H9 (cell line): ENCODE data around the gene GAGE13. TPM values are rescaled to one million over a fixed set of nuclear protein-coding genes. Genes with fewer than 3 reads are reported as not detected.

ENCODE experiments used
- DNase-seq: peaks from one replicate; pipeline ENCODE4 v3.0.0-alpha.2; 2017
- H2AFZ ChIP-seq: one replicate; pipeline ENCODE4 v1.6.1; 2013; ENCODE audit warnings: mild to moderate bottlenecking, low read length, control low read depth, moderate library complexity
- H2AK5ac ChIP-seq: 2 replicates; pipeline ENCODE4 v1.6.1; 2013; ENCODE audit warnings: low read length, control low read depth, mixed read lengths; ENCODE audit not compliant: insufficient read length
- H2BK120ac ChIP-seq: one replicate; pipeline ENCODE4 v1.6.1; 2013; ENCODE audit warnings: low read depth, mild to moderate bottlenecking, low read length, control low read depth, inconsistent platforms; ENCODE audit not compliant: poor library complexity, severe bottlenecking
- H2BK12ac ChIP-seq: 2 replicates; pipeline ENCODE4 v1.6.1; 2013; ENCODE audit warnings: low read length, control low read depth, mixed read lengths, low read depth; ENCODE audit not compliant: insufficient read length
- H2BK15ac ChIP-seq: 2 replicates; pipeline ENCODE4 v1.6.1; 2013; ENCODE audit warnings: low read depth, low read length, control low read depth
- H2BK20ac ChIP-seq: one replicate; pipeline ENCODE4 v1.6.1; 2013; ENCODE audit warnings: low read depth, mild to moderate bottlenecking, low read length, control low read depth, inconsistent platforms; ENCODE audit not compliant: poor library complexity, severe bottlenecking
- H2BK5ac ChIP-seq: 2 replicates; pipeline ENCODE4 v1.6.1; 2013; ENCODE audit warnings: low read length, control low read depth, mixed read lengths; ENCODE audit not compliant: insufficient read length
- H3K14ac ChIP-seq: 2 replicates; pipeline ENCODE4 v1.6.1; 2013; ENCODE audit warnings: low read length, control low read depth; ENCODE audit not compliant: insufficient read depth
- H3K18ac ChIP-seq: 2 replicates; pipeline ENCODE4 v1.6.1; 2013; ENCODE audit warnings: low read depth, mild to moderate bottlenecking, mixed read lengths, low read length, control low read depth; ENCODE audit not compliant: insufficient read length
- H3K23ac ChIP-seq: 2 replicates; pipeline ENCODE4 v1.6.1; 2013; ENCODE audit warnings: low read length, control low read depth, mixed read lengths, low read depth; ENCODE audit not compliant: insufficient read length
- H3K23me2 ChIP-seq: 2 replicates; pipeline ENCODE4 v1.6.1; 2013; ENCODE audit warnings: low read depth, mild to moderate bottlenecking, mixed read lengths, low read length, control low read depth; ENCODE audit not compliant: insufficient read length, poor library complexity, severe bottlenecking
- H3K27ac ChIP-seq: 2 replicates; pipeline ENCODE4 v1.5.1; 2013; ENCODE audit warnings: low read length, control low read depth, mixed read lengths, low read depth; ENCODE audit not compliant: insufficient read length
- H3K27me3 ChIP-seq: 2 replicates; pipeline ENCODE4 v1.6.1; 2013; ENCODE audit warnings: low read length, control low read depth, inconsistent platforms; ENCODE audit not compliant: insufficient read depth
- H3K4ac ChIP-seq: 2 replicates; pipeline ENCODE4 v1.6.1; 2013; ENCODE audit warnings: low read depth, mild to moderate bottlenecking, control low read depth, inconsistent platforms, low read length, moderate library complexity
- H3K4me1 ChIP-seq: 2 replicates; pipeline ENCODE4 v1.6.1; 2013; ENCODE audit warnings: low read length, control low read depth, inconsistent platforms; ENCODE audit not compliant: insufficient read depth
- H3K4me2 ChIP-seq: 2 replicates; pipeline ENCODE4 v1.6.1; 2013; ENCODE audit warnings: low read length, control low read depth, mixed read lengths; ENCODE audit not compliant: insufficient read length, insufficient read depth
- H3K56ac ChIP-seq: 2 replicates; pipeline ENCODE4 v1.6.1; 2013; ENCODE audit warnings: low read depth, mild to moderate bottlenecking, mixed read lengths, low read length, control low read depth; ENCODE audit not compliant: insufficient read length
- H3K79me1 ChIP-seq: 2 replicates; pipeline ENCODE4 v1.6.1; 2013; ENCODE audit warnings: low read depth, mild to moderate bottlenecking, moderate library complexity, low read length, control low read depth, inconsistent platforms; ENCODE audit not compliant: insufficient read depth, poor library complexity, severe bottlenecking
- H3K79me2 ChIP-seq: 2 replicates; pipeline ENCODE4 v1.6.1; 2013; ENCODE audit warnings: low read length, control low read depth, inconsistent platforms; ENCODE audit not compliant: insufficient read depth
- H3K9ac ChIP-seq: 2 replicates; pipeline ENCODE4 v1.6.1; 2013; ENCODE audit warnings: low read length, control low read depth, mixed read lengths; ENCODE audit not compliant: insufficient read length; ENCODE audit errors: extremely low read depth
- H3K9me3 ChIP-seq: one replicate; pipeline ENCODE4 v1.6.1; 2013; ENCODE audit warnings: low read depth, low read length, inconsistent platforms; ENCODE audit not compliant: control insufficient read depth
- H3T11ph ChIP-seq: one replicate; pipeline ENCODE4 v1.6.1; 2013; ENCODE audit warnings: mild to moderate bottlenecking, low read length, control low read depth, inconsistent platforms
- H4K20me1 ChIP-seq: one replicate; pipeline ENCODE4 v1.6.1; 2013; ENCODE audit not compliant: control insufficient read depth, insufficient read length, insufficient read depth
- H4K5ac ChIP-seq: 2 replicates; pipeline ENCODE4 v1.6.1; 2013; ENCODE audit warnings: low read depth, mild to moderate bottlenecking, mixed read lengths, low read length, control low read depth; ENCODE audit not compliant: insufficient read length
- H4K8ac ChIP-seq: replicated peaks from 2 replicates; pipeline ENCODE4 v1.6.1; 2013; ENCODE audit warnings: low read length, control low read depth, mixed read lengths, low read depth; ENCODE audit not compliant: insufficient read length
- H4K91ac ChIP-seq: 2 replicates; pipeline ENCODE4 v1.6.1; 2013; ENCODE audit warnings: low read depth, mild to moderate bottlenecking, moderate library complexity, mixed read lengths, low read length, control low read depth; ENCODE audit not compliant: insufficient read length
- H3K27ac Mint-ChIP-seq, 3 experiments: 2 replicates in 2 of 3; 3 replicates in 1 of 3; pipeline ENCODE4 v1.8.0; 2020 to 2021; ENCODE audit warnings: mixed read lengths in 3 of 3, mild to moderate bottlenecking in 1 of 3, moderate library complexity in 1 of 3
- H3K27me3 Mint-ChIP-seq: 2 replicates; pipeline ENCODE4 v1.8.0; 2021; ENCODE audit warnings: low read depth, mild to moderate bottlenecking, moderate library complexity, mixed read lengths
- H3K36me3 Mint-ChIP-seq, 3 experiments: 2 replicates in 2 of 3; 3 replicates in 1 of 3; pipeline ENCODE4 v1.8.0; 2020 to 2021; ENCODE audit warnings: low read depth in 3 of 3, mixed read lengths in 3 of 3; ENCODE audit not compliant: insufficient read depth in 1 of 3
- H3K4me1 Mint-ChIP-seq, 2 experiments: 2 replicates each; pipeline ENCODE4 v1.8.0; 2020; ENCODE audit warnings: mixed read lengths in 2 of 2
- H3K4me3 Mint-ChIP-seq, 2 experiments: 2 replicates in 1 of 2; 3 replicates in 1 of 2; pipeline ENCODE4 v1.8.0; 2020 to 2021; ENCODE audit warnings: mild to moderate bottlenecking in 2 of 2, mixed read lengths in 2 of 2, moderate library complexity in 1 of 2
- H3K9me3 Mint-ChIP-seq, 2 experiments: 2 replicates in 1 of 2; 3 replicates in 1 of 2; pipeline ENCODE4 v1.8.0; 2020; ENCODE audit warnings: mild to moderate bottlenecking in 2 of 2, mixed read lengths in 2 of 2, moderate library complexity in 1 of 2
- CTCF ChIP-seq: fragments of 200-600 bp; sonication (generic); conservative IDR thresholded peaks from 3 replicates; pipeline ENCODE4 v1.8.0; 2021; ENCODE audit warnings: antibody characterized with exemption, mild to moderate bottlenecking
- WGBS: extraction: QIAGEN DNeasy Blood & Tissue Kit; methylation state at CpG from one replicate; pipeline ENCODE4 v1.1.7; 2013; ENCODE audit warnings: missing lambda C conversion rate, low lambda C conversion rate, mixed read lengths; ENCODE audit not compliant: insufficient read length; ENCODE audit errors: extremely low coverage; 5-methylcytosine and 5-hydroxymethylcytosine counted together
- total RNA-seq: library from RNA; stranded (reverse); gene quantifications from 2 replicates; pipeline ENCODE4 v1.2.1, GENCODE V29; 2021

Gene GAGE13
- total RNA-seq, 1 experiment from 2014 or later: not detected

- H3K14ac ChIP-seq: no peak overlapping the region
- no peak for TF ChIP-seq CTCF
- H2AFZ ChIP-seq: no peak overlapping the region
- H2BK120ac ChIP-seq: no peak overlapping the region
- H3K9me3 ChIP-seq: peaks cover 39% of the 10 kb centered on the region
- WGBS: no CpG with 5 or more reads among the region's 2 CpGs
- H2BK5ac ChIP-seq: no peak overlapping the region
- Mint-ChIP-seq H3K36me3 (peaks cover 0 to 10% (median 0%) of the 10 kb centered on the region in 3 experiments; a peak in 3 of 7 replicates), H3K27me3 (peaks cover 6% of the 10 kb centered on the region), H3K4me1 (peaks cover 36 to 48% of the 10 kb centered on the region in 2 experiments), H3K4me3 (no peak overlapping the region), H3K9me3 (peaks cover 67 to 76% of the 10 kb centered on the region in 2 experiments), H3K27ac (no peak overlapping the region)
- H4K20me1 ChIP-seq: no peaks in the 10 kb centered on the region
- H3K18ac ChIP-seq: no peak overlapping the region
- no peak overlapping the region for H2AK5ac ChIP-seq
- H3K79me2 ChIP-seq: no peaks in the 10 kb centered on the region
- no peak overlapping the region for H3K23ac ChIP-seq
- no peak overlapping the region for H3K4me2 ChIP-seq
- H4K5ac ChIP-seq: no peak overlapping the region
- H3K27me3 ChIP-seq: no peaks in the 10 kb centered on the region
- no peak overlapping the region for H3K9ac ChIP-seq
- no peak overlapping the region for H3T11ph ChIP-seq
- no peak overlapping the region for H3K27ac ChIP-seq
- no peak overlapping the region for H2BK20ac ChIP-seq
- no peak overlapping the region for H3K56ac ChIP-seq
- no peak overlapping the region for H3K4ac ChIP-seq
- H2BK15ac ChIP-seq: no peak overlapping the region
- no peak for DNase-seq
- H4K8ac ChIP-seq: no peak overlapping the region
- H4K91ac ChIP-seq: no peak overlapping the region
- H3K79me1 ChIP-seq: no peaks in the 10 kb centered on the region
- H3K4me1 ChIP-seq: peaks cover 4% of the 10 kb centered on the region; the same call in 1 of the 2 replicates
- no peak overlapping the region for H2BK12ac ChIP-seq
- H3K23me2 ChIP-seq: no peaks in the 10 kb centered on the region
Measured at GRCh38 chrX:49312176-49312575, 19.2 kb upstream of the GAGE13 start.
